Small intestine (tissue), 7 donors: ENCODE results near the gene SYDE2. TPM values are rescaled to one million over a fixed set of nuclear protein-coding genes. Genes with fewer than 3 reads are reported as not detected.
"Not testable (repeated sequence)": the region's sequence is repeated elsewhere in the genome, so short reads cannot be mapped to it uniquely, and the experiment has no call there.

Source experiments
- DNase-seq, 2 donors: peaks; one replicate each; pipeline versions ENCODE4 v3.0.0 to v3.0.0-alpha.2; 2013
- FAIRE-seq: peaks from 2 replicates; lab custom pipeline; 2012; peaks lifted over from hg19 to GRCh38; lab: Jason Lieb, UNC
- H3K27ac ChIP-seq, 3 donors: one replicate each; pipeline ENCODE4 v1.5.1; 2013; ENCODE audit warnings: low read length in 2 of 3, mild to moderate bottlenecking in 2 of 3, control low read depth in 1 of 3, inconsistent platforms in 1 of 3, low read depth in 1 of 3, moderate library complexity in 1 of 3
- H3K27me3 ChIP-seq, 3 donors: one replicate each; pipeline ENCODE4 v1.6.1; 2013; ENCODE audit warnings: low read length in 3 of 3, inconsistent platforms in 1 of 3; ENCODE audit not compliant: control insufficient read depth in 3 of 3, insufficient read depth in 3 of 3
- H3K36me3 ChIP-seq, 3 donors: one replicate each; pipeline ENCODE4 v1.6.1; 2013; ENCODE audit warnings: low read length in 3 of 3, inconsistent platforms in 1 of 3, low read depth in 1 of 3, mild to moderate bottlenecking in 1 of 3, moderate library complexity in 1 of 3; ENCODE audit not compliant: control insufficient read depth in 3 of 3, insufficient read depth in 2 of 3
- H3K4me1 ChIP-seq, 3 donors: one replicate each; pipeline ENCODE4 v1.6.1; 2013; ENCODE audit warnings: low read length in 2 of 3, inconsistent platforms in 1 of 3, low read depth in 1 of 3, mild to moderate bottlenecking in 1 of 3, moderate library complexity in 1 of 3; ENCODE audit not compliant: control insufficient read depth in 3 of 3, insufficient read depth in 2 of 3
- H3K4me3 ChIP-seq, 3 donors: one replicate each; pipeline ENCODE4 v1.5.1; 2013; ENCODE audit warnings: low read length in 3 of 3, control low read depth in 1 of 3, inconsistent platforms in 1 of 3, low read depth in 1 of 3, mild to moderate bottlenecking in 1 of 3, moderate library complexity in 1 of 3
- H3K9me3 ChIP-seq, 2 donors: one replicate each; pipeline ENCODE4 v1.6.1; 2013; ENCODE audit warnings: low read depth in 1 of 2, low read length in 1 of 2; ENCODE audit not compliant: control insufficient read depth in 2 of 2, insufficient read depth in 1 of 2
- WGBS, 3 donors: extraction: QIAGEN DNeasy Blood & Tissue Kit; methylation state at CpG; one replicate each; pipeline ENCODE4 v1.1.7; 2013; 5-methylcytosine and 5-hydroxymethylcytosine counted together
- polyA plus RNA-seq, 4 donors: library from polyadenylated mRNA; stranded (reverse) in 3 of 4; unstranded in 1 of 4; fragments of 200-250 nt in 3 of 4; fragments of 120-200 nt in 1 of 4; gene quantifications; one replicate each; pipeline versions ENCODE4 v1.2.1 to v1.2.3, GENCODE V29; 2013
- donor health status: healthy with polysubstance abuse.
- donor health status: control.
- donor health status: control.
- donor health status: Bipolar disorder and iron deficiency.
- donor health status: healthy.

The SYDE2 gene
- polyA plus RNA-seq, 4 donors, result 1.4 to 6.3 (median 1.9) TPM

GRCh38 chr1:85187021-85187420 lies 13.8 kb downstream of the SYDE2 start:
- not testable (repeated sequence) for H3K4me3 ChIP-seq, H3K27me3 ChIP-seq, FAIRE-seq, H3K27ac ChIP-seq, DNase-seq, H3K4me1 ChIP-seq, H3K9me3 ChIP-seq
- WGBS, 3 donors, result 40 to 84% (median 62%) methylated on average over 2 of the region's 3 CpGs
- peaks cover 0 to 14% (median 4%) of the 10 kb centered on the region in 3 donors for H3K36me3 ChIP-seq

GRCh38 chr1:85184245-85184644 lies 16.6 kb downstream of the SYDE2 start:
- FAIRE-seq, result no peak

GRCh38 chr1:85182700-85183099 lies 18.1 kb downstream of the SYDE2 start:
- no peaks in the 10 kb centered on the region for H3K9me3 ChIP-seq
- peaks cover 0 to 4% (median 0%) of the 10 kb centered on the region in 3 donors for H3K36me3 ChIP-seq
- H3K4me3 ChIP-seq, result no peak overlapping the region
- H3K4me1 ChIP-seq, result no peaks in the 10 kb centered on the region
- no peak overlapping the region for H3K27ac ChIP-seq
- no peaks in the 10 kb centered on the region for H3K27me3 ChIP-seq
- FAIRE-seq (no peak), DNase-seq (no peak)
- whole genome bisulfite sequencing, 3 donors, result 76 to 93% (median 81%) methylated on average over 6 of the region's 6 CpGs

More at GRCh38 chr1:85184245-85184644, 16.6 kb downstream of the SYDE2 start:
- 87 to 95% (median 87%) methylated on average over 1 of the region's 1 CpG for WGBS, 3 donors
- no peaks in the 10 kb centered on the region for H3K4me1 ChIP-seq
- no peak for DNase-seq
- no peak overlapping the region for H3K4me3 ChIP-seq
- no peak overlapping the region for H3K27ac ChIP-seq
- peaks cover 0 to 7% (median 3%) of the 10 kb centered on the region in 3 donors for H3K36me3 ChIP-seq
- no peaks in the 10 kb centered on the region for H3K27me3 ChIP-seq
- H3K9me3 ChIP-seq, result no peaks in the 10 kb centered on the region

GRCh38 chr1:85180869-85181268 lies 19.9 kb downstream of the SYDE2 start:
- no peaks in the 10 kb centered on the region for H3K27me3 ChIP-seq
- no peak for FAIRE-seq
- WGBS, 3 donors, result 67 to 100% (median 71%) methylated on average over 1 to 2 of the region's 2 CpGs

GRCh38 chr1:85179522-85179921 lies 21.3 kb downstream of the SYDE2 start:
- H3K36me3 ChIP-seq, result peaks cover 0 to 3% (median 0%) of the 10 kb centered on the region in 3 donors
- DNase-seq (no peak), FAIRE-seq (no peak)
- no peaks in the 10 kb centered on the region for H3K9me3 ChIP-seq
- WGBS, 3 donors, result 2 to 24% (median 7%) methylated on average over 2 of the region's 2 CpGs
- no peak overlapping the region for H3K27ac ChIP-seq
- no peaks in the 10 kb centered on the region for H3K27me3 ChIP-seq
- no peaks in the 10 kb centered on the region for H3K4me1 ChIP-seq
- H3K4me3 ChIP-seq, result no peak overlapping the region

More at GRCh38 chr1:85180869-85181268, 19.9 kb downstream of the SYDE2 start:
- Histone ChIP-seq H3K9me3 (no peaks in the 10 kb centered on the region), H3K36me3 (peaks cover 0 to 4% (median 0%) of the 10 kb centered on the region in 3 donors), H3K4me1 (no peaks in the 10 kb centered on the region), H3K27ac (no peak overlapping the region), H3K4me3 (no peak overlapping the region)
- peak in 1 of 2 donors; percentile 23 for DNase-seq

GRCh38 chr1:85178396-85178795 lies 22.4 kb downstream of the SYDE2 start:
- Histone ChIP-seq H3K27ac (no peak overlapping the region), H3K36me3 (peaks cover 0 to 2% (median 0%) of the 10 kb centered on the region in 3 donors), H3K4me1 (no peaks in the 10 kb centered on the region), H3K9me3 (no peaks in the 10 kb centered on the region), H3K4me3 (no peak overlapping the region), H3K27me3 (no peaks in the 10 kb centered on the region)
- FAIRE-seq, result no peak
- DNase-seq, result no peak
- WGBS, 3 donors, result 93 to 99% (median 96%) methylated on average over 2 of the region's 2 CpGs

- H3K4me1 ChIP-seq, result no peaks in the 10 kb centered on the region
- DNase-seq (no peak), FAIRE-seq (no peak)
- no peaks in the 10 kb centered on the region for H3K36me3 ChIP-seq
- 88 to 95% (median 91%) methylated on average over 1 of the region's 1 CpG for WGBS, 3 donors
- H3K27me3 ChIP-seq, result no peaks in the 10 kb centered on the region
- H3K9me3 ChIP-seq, result no peaks in the 10 kb centered on the region
- no peak overlapping the region for H3K27ac ChIP-seq
- no peak overlapping the region for H3K4me3 ChIP-seq
These were observed 26.3 kb downstream of the SYDE2 start for GRCh38 chr1:85174503-85174902.

GRCh38 chr1:85172684-85173337 lies 28.0 kb downstream of the SYDE2 start:
- Histone ChIP-seq H3K36me3 (peaks cover 0 to 2% (median 0%) of the 10 kb centered on the region in 3 donors), H3K9me3 (no peaks in the 10 kb centered on the region), H3K4me3 (no peak overlapping the region), H3K27me3 (no peaks in the 10 kb centered on the region), H3K4me1 (no peaks in the 10 kb centered on the region), H3K27ac (no peak overlapping the region)
- WGBS, 3 donors, result 87 to 93% (median 92%) methylated on average over 4 of the region's 4 CpGs
- DNase-seq (no peak), FAIRE-seq (no peak)
